Muscle of arm (tissue), 14 donors: ENCODE measurements around the gene PCDH18. TPM values are rescaled to one million over a fixed set of nuclear protein-coding genes. Genes with fewer than 3 reads are reported as not detected.
"Not testable (repeated sequence)": the region's sequence is repeated elsewhere in the genome, so short reads cannot be mapped to it uniquely, and the experiment has no call there.

Experiments used
- DNase-seq: peaks from one replicate; pipeline ENCODE4 v3.0.0-alpha.2; 2013
- long read RNA-seq, 11 donors: transcript quantifications; one replicate each; lab custom pipeline, GENCODE V29; 2026
- polyA plus RNA-seq, 12 donors: library from polyadenylated mRNA; unstranded; fragments of 120-200 nt; gene quantifications; one replicate each; pipeline ENCODE4 v1.2.1, GENCODE V29; 2013; ENCODE audit not compliant: insufficient read length in 12 of 12

PCDH18 gene
- 10 to 100 TPM in 11 of 12 donors, not detected in 1; 32.8 to 87.2 (median 55.5) TPM for polyA plus RNA-seq
- long read RNA-seq, donor 1, full-length matches to known transcripts, result 29 of 29 reads
- long read RNA-seq, donor 1, partial matches to known transcripts, result 0 of 29 reads
- long read RNA-seq, donor 1, other reads (novel, unspliced or antisense), result 0 of 29 reads
- long read RNA-seq, donor 2, full-length matches to known transcripts, result 22 of 32 reads
- long read RNA-seq, donor 2, partial matches to known transcripts, result 10 of 32 reads
- long read RNA-seq, donor 2, other reads (novel, unspliced or antisense), result 0 of 32 reads
- long read RNA-seq, donor 3, full-length matches to known transcripts, result 4 of 4 reads
- long read RNA-seq, donor 3, partial matches to known transcripts, result 0 of 4 reads
- long read RNA-seq, donor 3, other reads (novel, unspliced or antisense), result 0 of 4 reads
- long read RNA-seq, donor 4, full-length matches to known transcripts, result 2 of 2 reads
- long read RNA-seq, donor 4, partial matches to known transcripts, result 0 of 2 reads
- long read RNA-seq, donor 4, other reads (novel, unspliced or antisense), result 0 of 2 reads
- long read RNA-seq, donor 5, full-length matches to known transcripts, result 11 of 11 reads
- long read RNA-seq, donor 5, partial matches to known transcripts, result 0 of 11 reads
- long read RNA-seq, donor 5, other reads (novel, unspliced or antisense), result 0 of 11 reads
- long read RNA-seq, donor 6, full-length matches to known transcripts, result 8 of 8 reads
- long read RNA-seq, donor 6, partial matches to known transcripts, result 0 of 8 reads
- long read RNA-seq, donor 6, other reads (novel, unspliced or antisense), result 0 of 8 reads
- long read RNA-seq, donor 7, full-length matches to known transcripts, result 3 of 3 reads
- long read RNA-seq, donor 7, partial matches to known transcripts, result 0 of 3 reads
- long read RNA-seq, donor 7, other reads (novel, unspliced or antisense), result 0 of 3 reads
- long read RNA-seq, donor 8, full-length matches to known transcripts, result 9 of 9 reads
- long read RNA-seq, donor 8, partial matches to known transcripts, result 0 of 9 reads
- long read RNA-seq, donor 8, other reads (novel, unspliced or antisense), result 0 of 9 reads
- long read RNA-seq, donor 9, full-length matches to known transcripts, result 9 of 9 reads
- long read RNA-seq, donor 9, partial matches to known transcripts, result 0 of 9 reads
- long read RNA-seq, donor 9, other reads (novel, unspliced or antisense), result 0 of 9 reads
- long read RNA-seq, donor 10, full-length matches to known transcripts, result 12 of 12 reads
- long read RNA-seq, donor 10, partial matches to known transcripts, result 0 of 12 reads
- long read RNA-seq, donor 10, other reads (novel, unspliced or antisense), result 0 of 12 reads
- long read RNA-seq, donor 11, full-length matches to known transcripts, result 15 of 15 reads
- long read RNA-seq, donor 11, partial matches to known transcripts, result 0 of 15 reads
- long read RNA-seq, donor 11, other reads (novel, unspliced or antisense), result 0 of 15 reads

GRCh38 chr4:137531986-137532868 is at the start of gene PCDH18:
PCDH18 (minus strand) TSS chr4:137532494; CDS start chr4:137532088, 406 bp downstream.
- DNase-seq, result peak; percentile 99

- DNase-seq, result peak; percentile 14
These were observed 44.2 kb upstream of the PCDH18 start for GRCh38 chr4:137576446-137576845.

GRCh38 chr4:137572647-137573046 is 40.4 kb upstream of the PCDH18 start:
- no peak for DNase-seq

GRCh38 chr4:137572163-137572562 is 39.9 kb upstream of the PCDH18 start:
- DNase-seq, result no peak

- DNase-seq, result no peak
These were observed 27.5 kb upstream of the PCDH18 start for GRCh38 chr4:137559801-137560200.

- DNase-seq, result no peak
These were observed 26.7 kb upstream of the PCDH18 start for GRCh38 chr4:137558951-137559350.

GRCh38 chr4:137545461-137545861 is 13.2 kb upstream of the PCDH18 start:
- DNase-seq, result no peak

GRCh38 chr4:137543648-137544047 is 11.4 kb upstream of the PCDH18 start:
- no peak for DNase-seq

GRCh38 chr4:137543198-137543597 is 10.9 kb upstream of the PCDH18 start:
- no peak for DNase-seq

GRCh38 chr4:137541876-137542646 is 9.8 kb upstream of the PCDH18 start:
- DNase-seq, result no peak

- DNase-seq, result no peak
These were observed 8.9 kb upstream of the PCDH18 start for GRCh38 chr4:137541181-137541580.

- no peak for DNase-seq
These were observed 8.1 kb upstream of the PCDH18 start for GRCh38 chr4:137540356-137540755.

- DNase-seq, result no peak
These were observed 6.2 kb upstream of the PCDH18 start for GRCh38 chr4:137538526-137538925.

GRCh38 chr4:137537807-137538206 is 5.5 kb upstream of the PCDH18 start:
- DNase-seq, result not testable (repeated sequence)

- DNase-seq, result no peak
These were observed 4.7 kb upstream of the PCDH18 start for GRCh38 chr4:137536789-137537561.

- DNase-seq, result no peak
These were observed 3.4 kb upstream of the PCDH18 start for GRCh38 chr4:137535718-137536117.

- DNase-seq, result no peak
These were observed 2.2 kb upstream of the PCDH18 start for GRCh38 chr4:137534516-137534915.

GRCh38 chr4:137533855-137534254 is 1.6 kb upstream of the PCDH18 start:
- DNase-seq, result no peak

- DNase-seq, result no peak
These were observed 559 bp upstream of the PCDH18 start for GRCh38 chr4:137532869-137533236.
